T-helper 1 cell treated with Interleukin-12 subunit alpha and Interleukin-12 subunit beta and Interleukin-4 antibody, amounts not matched to agents 30 μg/mL and 1 μg/mL, for 36 hours (primary cell): Measurements from ENCODE around the gene PLEKHN1.
"Not testable (repeated sequence)": the region's sequence is repeated elsewhere in the genome, so short reads cannot be mapped to it uniquely, and the experiment has no call there.

ENCODE experiments used
- H3K27ac Mint-ChIP-seq: one replicate; pipeline ENCODE4 v1.8.0; 2021; ENCODE audit warnings: mild to moderate bottlenecking, mixed read lengths
- H3K27me3 Mint-ChIP-seq: one replicate; pipeline ENCODE4 v1.8.0; 2021; ENCODE audit warnings: low read depth, mixed read lengths
- H3K36me3 Mint-ChIP-seq: one replicate; pipeline ENCODE4 v1.8.0; 2021; ENCODE audit warnings: low read depth, mixed read lengths
- H3K4me1 Mint-ChIP-seq: one replicate; pipeline ENCODE4 v1.8.0; 2021; ENCODE audit warnings: low read depth, mixed read lengths
- H3K4me3 Mint-ChIP-seq: one replicate; pipeline ENCODE4 v1.8.0; 2021; ENCODE audit warnings: mild to moderate bottlenecking, moderate library complexity, mixed read lengths
- H3K9me3 Mint-ChIP-seq: one replicate; pipeline ENCODE4 v1.8.0; 2021; ENCODE audit warnings: mixed read lengths

The PLEKHN1 gene

DNA sequence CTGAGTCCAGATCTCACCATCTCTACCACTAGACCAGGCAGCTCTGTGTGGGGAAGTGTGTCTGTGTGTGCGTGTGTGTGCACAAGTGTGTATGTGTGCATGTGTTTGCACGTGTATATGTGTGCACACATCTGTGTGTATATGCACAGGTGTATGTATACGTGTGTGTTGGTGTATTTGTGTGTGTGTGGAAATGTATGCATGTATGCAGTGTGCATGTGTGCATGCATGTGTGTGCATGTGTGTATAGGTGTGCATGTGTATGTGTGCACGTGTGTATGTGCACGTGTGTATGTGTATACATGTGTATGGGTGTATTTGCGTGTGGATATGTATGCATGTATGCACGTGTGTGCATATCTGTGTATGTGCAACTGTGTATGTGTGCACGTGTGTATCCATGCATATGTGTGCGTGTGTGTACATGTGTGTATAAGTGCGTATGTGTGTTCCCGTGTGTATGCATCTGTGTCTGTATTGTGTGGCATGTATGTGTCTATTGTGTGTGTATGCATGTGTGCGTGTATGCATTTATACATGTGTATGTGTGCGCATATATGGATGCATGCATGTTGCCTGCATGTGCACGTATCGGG is 3.1 kb downstream of the PLEKHN1 start:
- Mint-ChIP-seq H3K27ac (no peak overlapping the region), H3K9me3 (no peaks in the 10 kb centered on the region), H3K27me3 (peaks cover 10% of the 10 kb centered on the region), H3K36me3 (peaks cover 2% of the 10 kb centered on the region), H3K4me3 (no peak overlapping the region), H3K4me1 (no peaks in the 10 kb centered on the region)

DNA sequence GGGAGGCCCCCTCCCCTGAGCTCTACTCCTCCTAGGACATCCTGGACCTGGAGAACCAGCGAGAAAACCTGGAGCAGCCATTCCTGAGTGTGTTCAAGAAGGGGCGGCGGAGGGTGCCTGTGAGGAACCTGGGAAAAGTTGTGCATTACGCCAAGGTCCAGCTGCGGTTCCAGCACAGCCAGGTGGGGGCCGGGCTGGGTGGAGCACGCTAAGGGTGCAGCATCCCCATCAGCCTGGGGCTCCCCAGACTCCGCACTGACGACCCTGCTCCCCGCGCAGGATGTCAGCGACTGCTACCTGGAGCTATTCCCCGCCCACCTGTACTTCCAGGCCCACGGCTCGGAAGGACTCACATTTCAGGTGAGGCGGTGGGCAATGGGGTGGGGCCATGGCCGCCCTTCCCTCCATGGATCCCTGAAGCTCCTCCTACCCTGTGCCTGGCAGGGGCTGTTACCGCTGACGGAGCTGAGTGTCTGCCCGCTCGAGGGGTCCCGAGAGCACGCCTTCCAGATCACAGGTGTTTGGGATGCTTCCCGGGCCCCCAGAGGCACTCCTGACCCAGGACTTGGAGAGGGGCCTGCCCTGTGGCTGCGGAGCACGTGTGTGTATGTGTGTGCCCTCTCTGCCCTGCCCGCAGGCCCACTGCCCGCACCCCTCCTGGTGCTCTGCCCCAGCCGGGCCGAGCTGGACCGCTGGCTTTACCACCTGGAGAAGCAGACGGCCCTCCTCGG is 4.1 kb downstream of the PLEKHN1 start:
- peaks cover 1% of the 10 kb centered on the region for H3K36me3 Mint-ChIP-seq
- no peaks in the 10 kb centered on the region for H3K9me3 Mint-ChIP-seq
- no peak overlapping the region for H3K4me3 Mint-ChIP-seq
- no peak overlapping the region for H3K27ac Mint-ChIP-seq
- H3K27me3 Mint-ChIP-seq = peaks cover 10% of the 10 kb centered on the region
- H3K4me1 Mint-ChIP-seq = no peaks in the 10 kb centered on the region

DNA sequence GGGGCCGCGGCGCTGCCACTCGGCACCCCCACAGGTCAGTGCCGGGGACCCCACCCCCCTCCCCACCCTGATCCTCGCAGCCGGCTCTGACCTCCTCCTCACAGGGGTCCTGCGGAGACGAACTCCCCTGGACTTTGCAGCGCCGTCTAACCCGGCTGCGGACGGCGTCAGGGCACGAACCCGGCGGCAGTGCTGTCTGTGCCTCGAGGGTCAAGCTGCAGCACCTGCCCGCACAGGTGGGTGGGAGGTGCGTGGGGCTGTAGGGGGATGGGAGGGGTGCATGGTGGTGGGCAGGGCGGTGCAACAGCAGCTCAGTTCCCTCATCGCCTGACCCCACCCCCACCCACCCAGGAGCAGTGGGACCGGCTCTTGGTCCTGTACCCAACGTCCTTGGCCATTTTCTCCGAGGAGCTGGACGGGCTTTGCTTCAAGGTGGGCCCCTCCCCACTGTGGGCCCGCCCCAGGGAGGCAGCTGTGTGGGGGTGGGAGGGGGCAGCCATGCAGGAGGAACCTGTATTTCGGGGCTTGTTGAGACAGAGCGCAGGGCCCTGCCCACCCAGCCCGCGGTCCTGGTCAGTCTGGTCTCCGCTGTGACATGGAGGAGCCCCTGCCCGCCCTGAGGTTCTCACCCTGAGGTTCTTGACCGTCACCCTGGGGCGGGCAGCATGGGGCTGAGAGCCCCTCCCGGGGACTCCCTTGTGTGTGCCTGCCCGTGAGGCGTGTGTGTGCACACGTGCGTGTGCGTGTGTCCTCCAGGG is 4.9 kb downstream of the PLEKHN1 start:
- peaks cover 15% of the 10 kb centered on the region for H3K27me3 Mint-ChIP-seq
- no peak overlapping the region for H3K27ac Mint-ChIP-seq
- peaks cover 4% of the 10 kb centered on the region for H3K4me1 Mint-ChIP-seq
- H3K9me3 Mint-ChIP-seq = no peaks in the 10 kb centered on the region
- no peaks in the 10 kb centered on the region for H3K36me3 Mint-ChIP-seq
- no peak overlapping the region for H3K4me3 Mint-ChIP-seq

DNA sequence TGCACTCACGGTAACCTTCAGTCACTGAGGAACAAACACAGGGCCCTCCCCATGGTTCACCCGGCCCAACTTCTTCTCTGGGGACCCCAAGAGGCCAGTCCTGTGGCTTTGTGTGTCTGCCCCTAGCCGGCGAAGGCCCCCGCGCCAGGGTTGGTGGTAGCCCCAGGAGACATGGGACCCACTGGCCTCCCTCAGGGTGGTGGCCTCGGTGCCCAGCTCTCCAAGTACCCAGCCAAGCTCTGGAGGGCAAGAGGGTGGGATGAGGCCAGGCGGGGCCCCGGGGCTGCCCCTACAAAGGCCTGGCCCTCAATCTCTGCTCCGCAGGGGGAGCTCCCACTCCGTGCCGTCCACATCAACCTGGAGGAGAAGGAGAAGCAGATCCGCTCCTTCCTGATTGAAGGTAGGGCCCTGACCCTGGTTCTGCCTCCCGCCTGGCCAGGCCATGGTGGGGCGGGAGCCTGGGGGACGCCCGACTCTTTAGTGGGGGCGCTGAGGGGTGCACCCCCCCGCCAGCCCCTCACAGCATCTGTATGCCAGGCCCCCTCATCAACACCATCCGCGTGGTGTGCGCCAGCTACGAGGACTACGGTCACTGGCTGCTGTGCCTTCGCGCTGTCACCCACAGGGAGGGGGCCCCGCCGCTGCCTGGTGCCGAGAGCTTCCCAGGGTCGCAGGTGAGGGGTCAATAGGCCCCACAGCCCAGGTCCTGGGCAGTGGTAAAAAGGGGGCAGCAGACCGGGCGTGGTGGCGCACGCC is 5.6 kb downstream of the PLEKHN1 start:
- no peaks in the 10 kb centered on the region for H3K36me3 Mint-ChIP-seq
- no peak overlapping the region for H3K27ac Mint-ChIP-seq
- H3K27me3 Mint-ChIP-seq = peaks cover 15% of the 10 kb centered on the region
- no peak overlapping the region for H3K4me3 Mint-ChIP-seq
- peaks cover 4% of the 10 kb centered on the region for H3K4me1 Mint-ChIP-seq
- H3K9me3 Mint-ChIP-seq = no peaks in the 10 kb centered on the region

DNA sequence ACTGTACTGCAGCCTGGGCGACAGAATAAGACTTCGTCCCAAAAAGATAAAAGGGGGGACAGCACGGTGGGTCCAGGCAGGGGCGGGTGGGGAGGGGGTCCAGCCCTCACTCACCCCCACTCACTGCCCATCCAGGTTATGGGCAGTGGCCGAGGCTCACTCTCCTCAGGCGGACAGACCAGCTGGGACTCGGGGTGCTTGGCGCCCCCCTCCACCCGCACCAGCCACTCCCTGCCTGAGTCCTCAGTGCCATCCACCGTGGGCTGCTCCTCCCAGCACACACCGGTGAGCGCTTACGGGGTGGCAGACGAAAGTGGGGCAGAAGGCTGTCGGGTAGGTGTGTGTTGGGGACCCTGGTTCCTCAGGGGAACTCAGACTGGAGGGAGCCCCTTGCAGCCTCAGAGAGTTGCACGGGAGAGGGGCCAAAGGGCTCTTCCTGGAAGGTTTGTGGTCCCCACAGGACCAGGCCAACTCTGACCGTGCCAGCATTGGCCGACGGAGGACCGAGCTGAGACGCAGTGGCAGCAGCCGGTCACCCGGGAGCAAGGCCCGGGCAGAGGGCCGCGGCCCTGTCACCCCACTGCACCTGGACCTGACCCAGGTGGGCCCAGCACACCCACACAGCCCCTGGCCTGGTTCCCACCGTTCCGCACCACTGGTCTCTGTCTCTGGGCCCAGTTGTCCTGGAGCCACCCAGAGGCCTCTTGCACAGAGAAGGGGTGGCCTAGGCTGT is 6.6 kb downstream of the PLEKHN1 start:
- H3K9me3 Mint-ChIP-seq = no peaks in the 10 kb centered on the region
- H3K4me1 Mint-ChIP-seq = peaks cover 4% of the 10 kb centered on the region
- H3K36me3 Mint-ChIP-seq = no peaks in the 10 kb centered on the region
- no peak overlapping the region for H3K4me3 Mint-ChIP-seq
- H3K27ac Mint-ChIP-seq = no peak overlapping the region
- peaks cover 15% of the 10 kb centered on the region for H3K27me3 Mint-ChIP-seq

DNA sequence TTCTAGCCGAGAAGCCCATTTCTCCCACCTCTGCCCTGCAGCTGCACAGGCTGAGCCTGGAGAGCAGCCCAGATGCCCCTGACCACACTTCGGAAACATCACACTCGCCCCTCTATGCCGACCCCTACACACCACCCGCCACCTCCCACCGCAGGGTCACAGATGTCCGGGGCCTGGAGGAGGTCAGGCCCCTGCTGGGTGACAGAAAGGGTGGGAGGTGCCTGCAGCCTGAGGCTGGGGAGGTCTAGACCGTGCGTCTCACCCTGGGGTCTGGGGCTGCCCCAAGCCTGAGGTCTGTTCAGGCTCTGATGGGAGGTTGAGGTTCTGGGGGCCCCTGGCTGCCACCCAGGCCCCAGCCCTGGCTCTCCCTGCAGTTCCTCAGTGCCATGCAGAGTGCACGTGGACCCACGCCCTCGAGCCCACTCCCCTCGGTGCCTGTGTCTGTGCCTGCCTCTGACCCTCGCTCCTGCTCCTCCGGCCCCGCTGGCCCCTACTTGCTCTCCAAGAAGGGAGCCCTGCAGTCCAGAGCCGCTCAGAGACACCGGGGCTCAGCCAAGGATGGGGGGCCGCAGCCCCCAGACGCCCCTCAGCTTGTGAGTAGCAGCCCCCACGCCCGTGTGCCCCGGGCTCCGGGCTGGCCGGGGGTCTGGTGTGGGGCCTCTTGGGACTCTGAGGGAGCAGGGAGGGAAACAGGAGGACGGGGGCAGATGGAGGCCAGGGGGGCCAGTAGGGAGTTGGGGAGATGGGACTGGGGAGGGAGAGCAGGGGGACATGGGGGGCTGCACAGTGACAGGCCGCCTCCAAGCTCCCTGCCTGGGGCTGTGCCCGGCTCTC is 7.4 kb downstream of the PLEKHN1 start:
- no peaks in the 10 kb centered on the region for H3K36me3 Mint-ChIP-seq
- no peak overlapping the region for H3K4me3 Mint-ChIP-seq
- no peak overlapping the region for H3K27ac Mint-ChIP-seq
- H3K9me3 Mint-ChIP-seq = no peaks in the 10 kb centered on the region
- peaks cover 10% of the 10 kb centered on the region for H3K27me3 Mint-ChIP-seq
- H3K4me1 Mint-ChIP-seq = peaks cover 7% of the 10 kb centered on the region

DNA sequence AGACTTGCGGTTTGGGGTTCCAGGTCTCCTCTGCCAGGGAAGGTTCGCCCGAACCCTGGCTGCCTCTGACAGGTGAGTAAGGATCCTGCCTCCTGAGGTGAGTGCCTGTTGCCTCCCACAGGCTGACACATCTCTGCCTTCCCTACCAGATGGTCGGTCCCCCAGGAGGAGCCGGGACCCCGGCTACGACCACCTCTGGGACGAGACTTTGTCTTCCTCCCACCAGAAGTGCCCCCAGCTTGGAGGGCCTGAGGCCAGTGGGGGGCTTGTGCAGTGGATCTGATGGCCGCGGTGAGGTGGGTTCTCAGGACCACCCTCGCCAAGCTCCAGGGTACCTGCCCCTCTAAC is 8.0 kb downstream of the PLEKHN1 start:
- Mint-ChIP-seq H3K4me3 (no peak overlapping the region), H3K36me3 (no peaks in the 10 kb centered on the region), H3K27me3 (peaks cover 10% of the 10 kb centered on the region), H3K9me3 (no peaks in the 10 kb centered on the region), H3K27ac (no peak overlapping the region), H3K4me1 (peaks cover 7% of the 10 kb centered on the region)

DNA sequence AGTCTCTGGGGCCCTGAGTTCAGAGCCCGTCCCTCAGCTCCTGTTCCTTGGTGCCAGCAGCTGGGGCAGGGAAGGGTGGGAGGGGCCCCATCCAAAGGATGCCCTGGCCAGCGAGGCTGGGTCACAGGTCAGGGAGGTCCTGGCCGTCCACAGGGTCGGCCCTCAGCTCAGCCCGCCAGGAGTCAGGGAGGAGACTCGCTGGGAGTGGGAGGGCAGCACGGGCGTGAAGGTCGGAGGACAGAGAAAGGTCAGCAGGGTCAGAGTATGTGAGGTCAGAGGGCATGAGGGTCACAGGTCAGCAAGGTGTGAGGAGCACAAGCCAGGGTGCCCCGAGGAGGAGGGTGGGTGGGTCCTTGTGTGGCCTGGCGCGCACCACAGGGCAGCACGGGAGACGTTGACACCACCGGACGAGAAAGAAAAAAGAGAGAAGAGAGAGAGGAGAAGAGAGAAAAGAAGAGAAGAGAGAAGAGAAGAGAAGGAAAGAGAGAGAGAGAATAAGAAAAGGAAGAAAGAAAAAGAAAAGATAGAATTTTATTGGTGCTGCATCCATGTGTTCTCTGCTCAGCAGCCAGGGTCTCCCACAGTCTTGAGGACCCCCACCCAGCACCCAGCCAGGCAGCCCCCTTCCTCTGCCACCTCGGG is 8.5 kb downstream of the PLEKHN1 start:
- no peaks in the 10 kb centered on the region for H3K9me3 Mint-ChIP-seq
- H3K36me3 Mint-ChIP-seq = no peaks in the 10 kb centered on the region
- H3K27me3 Mint-ChIP-seq = peaks cover 6% of the 10 kb centered on the region
- H3K4me1 Mint-ChIP-seq = peaks cover 7% of the 10 kb centered on the region
- H3K4me3 Mint-ChIP-seq = no peak overlapping the region
- no peak overlapping the region for H3K27ac Mint-ChIP-seq

DNA sequence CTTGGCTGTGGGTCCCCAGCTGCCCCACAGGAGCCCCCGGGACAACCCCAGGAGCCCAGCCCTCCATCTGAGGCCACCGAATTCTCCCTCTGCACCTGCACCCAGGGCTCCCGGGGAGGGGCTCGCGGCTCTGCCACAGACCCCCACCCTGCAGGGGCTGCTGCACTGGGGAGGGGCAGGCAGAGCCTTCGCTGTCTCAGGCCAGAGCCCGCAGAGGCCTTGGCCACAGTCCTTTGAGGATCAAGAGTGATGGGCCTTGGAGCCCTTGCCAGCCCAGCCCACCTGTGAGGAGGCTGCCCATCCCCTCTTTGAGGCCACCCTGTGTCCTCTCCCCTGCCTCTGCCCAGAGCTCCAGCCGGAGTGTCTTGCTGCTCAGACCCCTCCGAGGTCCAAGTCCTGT is 9.1 kb downstream of the PLEKHN1 start:
- H3K4me1 Mint-ChIP-seq = peaks cover 7% of the 10 kb centered on the region
- no peaks in the 10 kb centered on the region for H3K36me3 Mint-ChIP-seq
- peaks cover 5% of the 10 kb centered on the region for H3K27me3 Mint-ChIP-seq
- H3K27ac Mint-ChIP-seq = no peak overlapping the region
- no peak overlapping the region for H3K4me3 Mint-ChIP-seq
- H3K9me3 Mint-ChIP-seq = no peaks in the 10 kb centered on the region

DNA sequence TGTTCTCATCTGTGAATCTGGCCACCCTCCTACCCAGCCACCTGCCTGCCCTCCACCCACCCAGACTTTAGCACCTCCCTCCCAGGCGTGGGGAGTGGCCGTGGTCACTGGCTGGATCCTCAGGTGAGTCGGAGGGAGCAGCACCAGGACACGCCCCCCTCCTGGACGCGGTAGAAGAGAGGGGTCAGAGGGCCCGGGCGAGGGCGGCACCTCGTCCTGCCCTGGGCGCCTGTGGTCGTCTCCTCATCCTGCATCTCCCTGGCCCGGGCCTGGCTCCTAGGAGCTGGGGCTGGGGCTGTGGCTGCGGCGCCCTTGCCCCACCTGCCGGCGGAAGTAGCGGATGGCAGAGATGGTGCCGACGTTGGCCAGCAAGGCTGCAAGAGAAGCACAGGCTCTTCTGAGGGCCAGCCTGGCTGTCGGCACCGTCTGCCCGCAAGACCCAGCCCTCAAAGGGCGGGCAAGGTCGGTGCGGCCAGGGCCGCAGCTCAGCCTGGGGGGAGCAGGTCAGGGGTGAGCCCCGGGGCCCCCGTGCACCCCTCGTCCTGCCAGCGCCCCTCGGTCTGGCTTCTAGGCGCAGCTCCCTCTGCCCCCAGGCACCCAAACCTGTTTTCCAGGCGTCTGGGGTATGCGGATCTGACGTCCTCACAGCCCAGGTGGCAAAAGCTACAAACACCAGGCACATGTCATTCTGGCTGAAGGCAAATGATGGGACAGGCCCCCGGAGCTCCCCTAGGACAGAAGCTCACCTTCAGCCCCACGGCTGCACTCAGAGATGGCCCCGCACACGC is 9.8 kb downstream of the PLEKHN1 start:
- peaks cover 5% of the 10 kb centered on the region for H3K27me3 Mint-ChIP-seq
- H3K36me3 Mint-ChIP-seq = no peaks in the 10 kb centered on the region
- H3K9me3 Mint-ChIP-seq = no peaks in the 10 kb centered on the region
- no peak overlapping the region for H3K27ac Mint-ChIP-seq
- peaks cover 7% of the 10 kb centered on the region for H3K4me1 Mint-ChIP-seq
- peak overlapping the region; percentile 49 for H3K4me3 Mint-ChIP-seq

DNA sequence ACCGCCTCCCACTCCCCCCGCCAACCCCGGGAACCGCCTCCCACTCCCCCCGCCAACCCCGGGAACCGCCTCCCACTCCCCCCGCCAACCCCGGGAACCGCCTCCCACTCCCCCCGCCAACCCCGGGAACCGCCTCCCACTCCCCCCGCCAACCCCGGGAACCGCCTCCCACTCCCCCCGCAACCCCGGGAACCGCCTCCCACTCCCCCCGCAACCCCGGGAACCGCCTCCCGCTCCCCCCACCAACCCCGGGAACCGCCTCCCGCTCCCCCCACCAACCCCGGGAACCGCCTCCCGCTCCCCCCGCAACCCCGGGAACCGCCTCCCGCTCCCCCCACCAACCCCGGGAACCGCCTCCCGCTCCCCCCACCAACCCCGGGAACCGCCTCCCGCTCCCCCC is 10.5 kb downstream of the PLEKHN1 start:
- not testable (repeated sequence) for H3K27ac Mint-ChIP-seq, H3K36me3 Mint-ChIP-seq, H3K4me1 Mint-ChIP-seq, H3K27me3 Mint-ChIP-seq, H3K9me3 Mint-ChIP-seq, H3K4me3 Mint-ChIP-seq

DNA sequence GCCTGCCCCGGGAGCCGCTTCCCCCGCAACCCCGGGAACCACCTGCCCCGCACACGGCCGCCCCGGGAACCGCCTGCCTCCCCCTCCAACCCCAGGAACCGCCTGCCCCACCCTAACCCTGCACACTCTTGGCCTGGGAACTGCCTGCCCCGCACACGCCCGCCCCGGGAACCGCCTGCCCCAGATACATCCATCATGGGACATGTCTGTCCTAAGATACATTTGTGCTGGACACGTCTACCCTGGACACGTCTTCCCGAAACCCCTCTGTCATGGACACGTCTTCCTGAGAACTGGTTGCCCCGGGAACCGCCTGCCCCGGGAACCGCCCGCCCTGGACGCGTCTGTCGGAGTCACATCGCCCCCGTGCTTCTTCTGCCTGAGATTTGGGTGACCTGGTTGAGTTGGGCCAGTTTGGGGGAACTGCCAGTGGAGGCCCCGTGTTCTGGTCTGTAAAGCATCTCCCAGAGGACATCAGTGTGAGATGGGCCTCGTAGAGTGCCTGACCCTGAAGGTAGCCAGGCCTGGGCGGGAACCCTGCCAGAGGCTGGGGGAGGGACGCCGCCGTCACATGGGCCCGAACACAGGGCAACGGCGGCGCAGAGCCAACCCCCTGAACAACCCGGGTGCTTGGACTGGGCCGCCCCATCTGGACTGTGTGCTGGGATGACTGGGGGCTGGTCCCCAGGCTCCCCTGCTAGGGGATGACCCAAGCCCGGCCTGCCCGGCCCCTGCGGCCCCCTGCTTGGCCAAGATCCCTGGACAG is 12.0 kb downstream of the PLEKHN1 start:
- Mint-ChIP-seq H3K27ac (peak overlapping the region; percentile 69), H3K27me3 (peaks cover 5% of the 10 kb centered on the region), H3K36me3 (no peaks in the 10 kb centered on the region)

More for the DNA sequence above, 12.0 kb downstream of the PLEKHN1 start:
- no peaks in the 10 kb centered on the region for H3K9me3 Mint-ChIP-seq
- peaks cover 7% of the 10 kb centered on the region for H3K4me1 Mint-ChIP-seq
- no peak overlapping the region for H3K4me3 Mint-ChIP-seq
